Lower leg skin (tissue), 4 donors: ENCODE measurements around the gene PTPRT. TPM values are rescaled to one million over a fixed set of nuclear protein-coding genes. Genes with fewer than 3 reads are reported as not detected.

Experiments
- DNase-seq, 2 donors: peaks; one replicate each; pipeline ENCODE4 v3.0.0-alpha.2; 2019; ENCODE audit warnings: low spot score in 2 of 2
- H3K4me3 ChIP-seq: fragments of 200-600 bp; sonication (generic); 2 replicates; pipeline ENCODE4 v1.5.1; 2017; ENCODE audit warnings: mild to moderate bottlenecking, low read depth; ENCODE audit not compliant: poor library complexity, severe bottlenecking
- CTCF ChIP-seq, 3 donors: fragments of 450-650 bp; IDR thresholded peaks; one replicate each; pipeline ENCODE4 v1.5.1; 2016; ENCODE audit warnings: antibody characterized with exemption in 3 of 3, mild to moderate bottlenecking in 3 of 3, moderate library complexity in 2 of 3
- POLR2A ChIP-seq, 2 donors: fragments of 450-650 bp; IDR thresholded peaks; one replicate each; pipeline ENCODE4 v1.6.1; 2016 to 2017; ENCODE audit warnings: antibody characterized with exemption in 2 of 2, mild to moderate bottlenecking in 1 of 2, moderate library complexity in 1 of 2
- WGBS, 2 donors: methylation state at CpG; one replicate each; pipeline ENCODE4 v1.1.5; 2018; 5-methylcytosine and 5-hydroxymethylcytosine counted together
- intact Hi-C: fragments of 100-400 bp; cut with DNase I; formaldehyde crosslinking; loops from one replicate; pipeline ENCODE4 v1.15.0; 2023; ENCODE audit warnings: low total_unique reads
- total RNA-seq, 4 donors: library from RNA; depleted of rRNA; stranded (reverse); fragments of >200 nt; gene quantifications; one replicate each; pipeline ENCODE4 v1.1.0, GENCODE V29; 2016

PTPRT gene
- total RNA-seq, 4 donors from 2014 or later = 0.34 to 1.4 (median 0.95) TPM

GRCh38 chr20:43017241-43018030 is 172.3 kb downstream of the PTPRT start:
- intact Hi-C loops = no loop called here
- no peak for DNase-seq
- TF ChIP-seq CTCF (IDR thresholded peaks at IDR 0.05) (no peak), POLR2A (IDR thresholded peaks at IDR 0.05) (no peak)
- no peak overlapping the region for H3K4me3 ChIP-seq
- 46 to 50% methylated on average over 13 of the region's 13 CpGs for WGBS, 2 donors

- 43 to 59% methylated on average over 4 of the region's 4 CpGs for WGBS, 2 donors
- no peak for DNase-seq
- H3K4me3 ChIP-seq = no peak overlapping the region
- intact Hi-C loops = no loop called here
- TF ChIP-seq CTCF (IDR thresholded peaks at IDR 0.05) (no peak), POLR2A (IDR thresholded peaks at IDR 0.05) (no peak)
These were observed 173.4 kb downstream of the PTPRT start for GRCh38 chr20:43016257-43016656.

- DNase-seq = no peak
- WGBS, 2 donors = 94 to 100% methylated on average over 1 of the region's 1 CpG
- H3K4me3 ChIP-seq = no peak overlapping the region
- intact Hi-C loops = no loop called here
- TF ChIP-seq POLR2A (IDR thresholded peaks at IDR 0.05) = no peak
These were observed 174.1 kb downstream of the PTPRT start for GRCh38 chr20:43015566-43015965.

- intact Hi-C loops = no loop called here
- TF ChIP-seq CTCF (IDR thresholded peaks at IDR 0.05) = no peak
- TF ChIP-seq POLR2A (IDR thresholded peaks at IDR 0.05) = no peak
- no peak overlapping the region for H3K4me3 ChIP-seq
- DNase-seq = no peak
- 83 to 85% methylated on average over 6 of the region's 6 CpGs for WGBS, 2 donors
These were observed 175.5 kb downstream of the PTPRT start for GRCh38 chr20:43014206-43014605.

- TF ChIP-seq POLR2A (IDR thresholded peaks at IDR 0.05) (no peak), CTCF (IDR thresholded peaks at IDR 0.05) (no peak)
- H3K4me3 ChIP-seq = no peak overlapping the region
- no peak for DNase-seq
- WGBS, 2 donors = 81 to 88% methylated on average over 3 of the region's 3 CpGs
- intact Hi-C loops = no loop called here
These were observed 178.2 kb downstream of the PTPRT start for GRCh38 chr20:43011491-43011890.

GRCh38 chr20:43009532-43009931 is 180.2 kb downstream of the PTPRT start:
- no peak for DNase-seq
- no peak overlapping the region for H3K4me3 ChIP-seq
- TF ChIP-seq POLR2A (IDR thresholded peaks at IDR 0.05) (no peak), CTCF (IDR thresholded peaks at IDR 0.05) (no peak)
- WGBS, 2 donors = 91 to 95% methylated on average over 8 of the region's 8 CpGs
- intact Hi-C loops = no loop called here
